Brain microvascular endothelial cell (primary cell): ENCODE measurements around the gene BARX2.

Experiments
- DNase-seq: peaks from one replicate; pipeline ENCODE4 v3.0.0-alpha.2; 2020
- H3K27ac ChIP-seq: fragments of 250-450 bp; sonication (Bioruptor Pico); 2 replicates; pipeline ENCODE4 v1.5.1; 2020; ENCODE audit warnings: mild to moderate bottlenecking, moderate library complexity
- H3K27me3 ChIP-seq: fragments of 250-450 bp; sonication (Bioruptor Pico); replicated peaks from 2 replicates; pipeline ENCODE4 v1.5.1; 2020; ENCODE audit warnings: mild to moderate bottlenecking
- H3K36me3 ChIP-seq: fragments of 250-450 bp; sonication (Bioruptor Pico); replicated peaks from 2 replicates; pipeline ENCODE4 v1.5.1; 2020; ENCODE audit warnings: mild to moderate bottlenecking
- H3K4me3 ChIP-seq: 2 replicates; pipeline ENCODE4 v1.5.1; 2011; ENCODE audit warnings: low read depth, mild to moderate bottlenecking, control low read depth, low read length, moderate library complexity
- in situ Hi-C: cut with HindIII; loops from 2 replicates; pipeline ENCODE4 v1.10.0; 2017; ENCODE audit warnings: low sequenced_read_pairs, low pct_ligation_motif_present
- TF ChIP-seq, protein P1 (sequence below): IDR thresholded peaks from 2 replicates; pipeline ENCODE4 v1.5.1; 2011; ENCODE audit warnings: low read depth, mild to moderate bottlenecking, moderate library complexity, low read length, control low read depth, inconsistent platforms; ENCODE audit errors: missing control alignments

Gene BARX2

DNA sequence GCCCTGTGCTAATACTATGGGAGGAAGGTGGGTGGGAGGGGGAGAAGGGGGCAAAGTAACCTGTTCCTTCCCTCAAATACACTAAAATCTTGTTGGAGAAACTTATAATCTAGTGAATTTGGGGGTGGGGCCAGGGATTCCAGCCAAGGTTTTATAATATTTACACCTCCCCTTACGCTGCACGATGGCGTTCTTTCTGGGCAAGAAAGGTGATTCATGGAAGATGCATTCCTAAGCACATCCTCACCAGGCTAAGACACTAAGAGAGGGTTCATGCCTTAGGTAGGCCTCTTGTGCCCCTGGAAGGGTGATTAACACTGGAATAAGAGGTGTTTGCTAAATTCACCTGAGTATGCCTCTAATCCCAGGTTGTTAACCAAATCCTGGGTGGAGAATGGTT lies 82.6 kb downstream of the BARX2 start:
- Histone ChIP-seq H3K4me3 (no peak overlapping the region), H3K36me3 (no peaks in the 10 kb centered on the region), H3K27me3 (no peaks in the 10 kb centered on the region), H3K27ac (no peak overlapping the region)
- in situ Hi-C loops: no loop called here
- no peak for DNase-seq
- TF ChIP-seq, protein P1, sequence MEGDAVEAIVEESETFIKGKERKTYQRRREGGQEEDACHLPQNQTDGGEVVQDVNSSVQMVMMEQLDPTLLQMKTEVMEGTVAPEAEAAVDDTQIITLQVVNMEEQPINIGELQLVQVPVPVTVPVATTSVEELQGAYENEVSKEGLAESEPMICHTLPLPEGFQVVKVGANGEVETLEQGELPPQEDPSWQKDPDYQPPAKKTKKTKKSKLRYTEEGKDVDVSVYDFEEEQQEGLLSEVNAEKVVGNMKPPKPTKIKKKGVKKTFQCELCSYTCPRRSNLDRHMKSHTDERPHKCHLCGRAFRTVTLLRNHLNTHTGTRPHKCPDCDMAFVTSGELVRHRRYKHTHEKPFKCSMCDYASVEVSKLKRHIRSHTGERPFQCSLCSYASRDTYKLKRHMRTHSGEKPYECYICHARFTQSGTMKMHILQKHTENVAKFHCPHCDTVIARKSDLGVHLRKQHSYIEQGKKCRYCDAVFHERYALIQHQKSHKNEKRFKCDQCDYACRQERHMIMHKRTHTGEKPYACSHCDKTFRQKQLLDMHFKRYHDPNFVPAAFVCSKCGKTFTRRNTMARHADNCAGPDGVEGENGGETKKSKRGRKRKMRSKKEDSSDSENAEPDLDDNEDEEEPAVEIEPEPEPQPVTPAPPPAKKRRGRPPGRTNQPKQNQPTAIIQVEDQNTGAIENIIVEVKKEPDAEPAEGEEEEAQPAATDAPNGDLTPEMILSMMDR: no peak

GRCh38 chr11:129458756-129459535 lies 83.3 kb downstream of the BARX2 start:
- no peaks in the 10 kb centered on the region for H3K27me3 ChIP-seq
- TF ChIP-seq, protein P1: no peak
- in situ Hi-C loops: no loop called here
- DNase-seq: no peak
- H3K36me3 ChIP-seq: no peaks in the 10 kb centered on the region
- no peak overlapping the region for H3K4me3 ChIP-seq
- no peak overlapping the region for H3K27ac ChIP-seq

GRCh38 chr11:129460714-129461113 lies 85.1 kb downstream of the BARX2 start:
- DNase-seq: no peak
- Histone ChIP-seq H3K27me3 (no peaks in the 10 kb centered on the region), H3K27ac (no peak overlapping the region), H3K36me3 (no peaks in the 10 kb centered on the region), H3K4me3 (no peak overlapping the region)
- TF ChIP-seq, protein P1: no peak
- in situ Hi-C loops: no loop called here

GRCh38 chr11:129484068-129484467 lies 108.4 kb downstream of the BARX2 start:
- in situ Hi-C loops: no loop called here
- Histone ChIP-seq H3K36me3 (no peaks in the 10 kb centered on the region), H3K27ac (no peak overlapping the region), H3K27me3 (no peaks in the 10 kb centered on the region), H3K4me3 (no peak overlapping the region)
- DNase-seq: no peak
- TF ChIP-seq, protein P1: no peak

GRCh38 chr11:129489249-129489648 lies 113.6 kb downstream of the BARX2 start:
- TF ChIP-seq, protein P1: no peak
- in situ Hi-C loops: no loop called here
- no peak for DNase-seq

DNA sequence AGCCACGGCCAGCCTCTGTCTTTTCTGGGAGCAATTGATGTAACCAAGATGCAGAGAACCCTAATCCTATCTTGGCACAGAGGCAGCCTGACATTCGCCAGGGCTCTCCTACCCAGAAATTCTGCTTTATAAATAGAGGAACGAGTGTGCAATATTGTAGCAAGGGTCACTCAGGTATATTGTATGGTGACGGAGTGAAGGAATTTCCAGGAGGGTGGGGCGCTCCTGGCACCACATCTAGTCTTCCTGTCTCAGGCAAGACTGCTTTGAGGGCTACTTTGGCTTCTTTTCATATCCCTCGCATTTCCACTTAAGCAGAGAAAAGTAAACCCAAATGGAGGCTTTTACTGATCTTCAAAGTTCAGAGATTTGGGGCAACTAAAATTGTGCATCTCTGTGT lies 114.4 kb downstream of the BARX2 start:
- DNase-seq: no peak
- TF ChIP-seq, protein P1: no peak

More at GRCh38 chr11:129489249-129489648, 113.6 kb downstream of the BARX2 start:
- Histone ChIP-seq H3K36me3 (no peaks in the 10 kb centered on the region), H3K27me3 (no peaks in the 10 kb centered on the region), H3K27ac (no peak overlapping the region), H3K4me3 (no peak overlapping the region)

More for the DNA sequence above, 114.4 kb downstream of the BARX2 start:
- Histone ChIP-seq H3K4me3 (no peak overlapping the region), H3K36me3 (no peaks in the 10 kb centered on the region), H3K27me3 (no peaks in the 10 kb centered on the region), H3K27ac (no peak overlapping the region)
- in situ Hi-C loops: no loop called here
